Nephron (organoid): ENCODE results near the gene NOL12.
A peak's percentile ranks its signal among the peaks of the same experiment; 100 is the strongest.

ENCODE experiments used
- H3K27ac Mint-ChIP-seq, 3 experiments: 2 replicates each; pipeline ENCODE4 v1.8.0; 2020; ENCODE audit warnings: mixed read lengths in 3 of 3, mild to moderate bottlenecking in 2 of 3, moderate library complexity in 1 of 3
- H3K27me3 Mint-ChIP-seq: 2 replicates; pipeline ENCODE4 v1.8.0; 2021; ENCODE audit warnings: low read depth, mild to moderate bottlenecking, moderate library complexity, mixed read lengths
- H3K36me3 Mint-ChIP-seq: 2 replicates; pipeline ENCODE4 v1.8.0; 2020; ENCODE audit warnings: low read depth, mixed read lengths
- H3K4me1 Mint-ChIP-seq: 2 replicates; pipeline ENCODE4 v1.8.0; 2020; ENCODE audit warnings: mixed read lengths
- H3K4me3 Mint-ChIP-seq, 3 experiments: 2 replicates each; pipeline ENCODE4 v1.8.0; 2020; ENCODE audit warnings: mild to moderate bottlenecking in 3 of 3, mixed read lengths in 3 of 3, moderate library complexity in 2 of 3
- H3K9me3 Mint-ChIP-seq: 2 replicates; pipeline ENCODE4 v1.8.0; 2020; ENCODE audit warnings: mixed read lengths
- CTCF ChIP-seq, 3 experiments: fragments of 200-600 bp; sonication (generic); IDR thresholded peaks; one replicate each; pipeline ENCODE4 v1.5.0; 2021; ENCODE audit warnings: antibody characterized with exemption in 3 of 3; ENCODE audit not compliant: unreplicated experiment in 3 of 3

Gene NOL12

GRCh38 chr22:37686002-37686982, at the start of gene NOL12:
NOL12 (plus strand) TSS chr22:37686343; CDS start chr22:37686393, 50 bp downstream.
- peaks cover 15% of the 10 kb centered on the region for H3K4me1 Mint-ChIP-seq
- H3K36me3 Mint-ChIP-seq: peaks cover 16% of the 10 kb centered on the region
- H3K27me3 Mint-ChIP-seq: no peaks in the 10 kb centered on the region
- H3K4me3 Mint-ChIP-seq: peak within 1 kb of the TSS; percentile 97 to 98 (median 97)
- peak within 1 kb of the TSS; percentile 79 to 95 (median 95) for H3K27ac Mint-ChIP-seq
- TF ChIP-seq CTCF (IDR thresholded peaks at IDR 0.05; ENCODE audit: unreplicated experiment in 3 of 3): no peak
- H3K9me3 Mint-ChIP-seq: no peaks in the 10 kb centered on the region

- Mint-ChIP-seq H3K4me1 (peaks cover 48% of the 10 kb centered on the region), H3K4me3 (peak overlapping the region in 2 of 3 experiments; percentile 49 to 73)
- TF ChIP-seq CTCF (IDR thresholded peaks at IDR 0.05; ENCODE audit: unreplicated experiment in 3 of 3): no peak
These were observed 49.2 kb upstream of the NOL12 start for GRCh38 chr22:37636949-37637273.

GRCh38 chr22:37638391-37639069, 47.6 kb upstream of the NOL12 start:
- Mint-ChIP-seq H3K4me3 (peak overlapping the region; percentile 86 to 91 (median 89)), H3K9me3 (no peaks in the 10 kb centered on the region), H3K27ac (peak overlapping the region; percentile 80 to 100 (median 93)), H3K27me3 (no peaks in the 10 kb centered on the region), H3K4me1 (peaks cover 45% of the 10 kb centered on the region), H3K36me3 (peaks cover 3% of the 10 kb centered on the region)
- TF ChIP-seq CTCF (IDR thresholded peaks at IDR 0.05; ENCODE audit: unreplicated experiment in 3 of 3): no peak

More at GRCh38 chr22:37636949-37637273, 49.2 kb upstream of the NOL12 start:
- Mint-ChIP-seq H3K36me3 (no peaks in the 10 kb centered on the region), H3K9me3 (no peaks in the 10 kb centered on the region), H3K27me3 (no peaks in the 10 kb centered on the region), H3K27ac (peak overlapping the region; percentile 93 to 100 (median 99))

- Mint-ChIP-seq H3K27me3 (no peaks in the 10 kb centered on the region), H3K4me3 (peak within 1 kb of the TSS; percentile 90 to 91 (median 91)), H3K27ac (peak within 1 kb of the TSS; percentile 80 to 100 (median 93)), H3K4me1 (peaks cover 41% of the 10 kb centered on the region), H3K36me3 (peaks cover 7% of the 10 kb centered on the region), H3K9me3 (no peaks in the 10 kb centered on the region)
- TF ChIP-seq CTCF (IDR thresholded peaks at IDR 0.05; ENCODE audit: unreplicated experiment in 3 of 3): no peak
These were observed 46.9 kb upstream of the NOL12 start, which contains the start of gene SH3BP1 for GRCh38 chr22:37639070-37639760. SH3BP1 (plus strand) TSS chr22:37639669; CDS start chr22:37639788, 119 bp downstream.

- peaks cover 34% of the 10 kb centered on the region for H3K4me1 Mint-ChIP-seq
- peak overlapping the region; percentile 61 to 91 (median 78) for H3K27ac Mint-ChIP-seq
- TF ChIP-seq CTCF (IDR thresholded peaks at IDR 0.05; ENCODE audit: unreplicated experiment in 3 of 3): no peak
- peak overlapping the region; percentile 90 to 91 (median 91) for H3K4me3 Mint-ChIP-seq
- no peaks in the 10 kb centered on the region for H3K27me3 Mint-ChIP-seq
- H3K36me3 Mint-ChIP-seq: peaks cover 9% of the 10 kb centered on the region
- no peaks in the 10 kb centered on the region for H3K9me3 Mint-ChIP-seq
These were observed 46.2 kb upstream of the NOL12 start for GRCh38 chr22:37639771-37640590.
